ENCODE results near the gene EIF2AK3.

DNA sequence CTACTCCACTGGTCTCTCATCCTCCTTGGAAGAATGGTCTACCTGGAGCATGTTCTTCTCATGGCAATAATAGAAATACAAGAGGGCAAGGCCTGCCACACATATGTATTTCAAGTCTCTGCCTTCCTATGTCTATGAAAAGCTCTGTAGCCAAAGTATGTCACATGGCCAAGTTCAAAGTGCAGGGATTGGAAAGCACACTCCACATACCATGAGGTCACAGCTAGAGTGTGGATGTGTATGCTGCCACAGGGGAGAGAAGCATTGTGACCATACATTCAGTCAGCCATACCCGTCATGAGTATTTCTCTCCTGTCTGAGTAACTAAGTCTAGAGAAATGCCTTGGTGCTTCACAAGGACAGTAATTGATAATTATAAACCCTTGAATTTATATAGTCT is 8.8 kb upstream of the EIF2AK3 start:
- TF ChIP-seq POLR2A (IDR thresholded peaks at IDR 0.05; ENCODE audit: low read depth): no peak
- TF ChIP-seq, protein P1, sequence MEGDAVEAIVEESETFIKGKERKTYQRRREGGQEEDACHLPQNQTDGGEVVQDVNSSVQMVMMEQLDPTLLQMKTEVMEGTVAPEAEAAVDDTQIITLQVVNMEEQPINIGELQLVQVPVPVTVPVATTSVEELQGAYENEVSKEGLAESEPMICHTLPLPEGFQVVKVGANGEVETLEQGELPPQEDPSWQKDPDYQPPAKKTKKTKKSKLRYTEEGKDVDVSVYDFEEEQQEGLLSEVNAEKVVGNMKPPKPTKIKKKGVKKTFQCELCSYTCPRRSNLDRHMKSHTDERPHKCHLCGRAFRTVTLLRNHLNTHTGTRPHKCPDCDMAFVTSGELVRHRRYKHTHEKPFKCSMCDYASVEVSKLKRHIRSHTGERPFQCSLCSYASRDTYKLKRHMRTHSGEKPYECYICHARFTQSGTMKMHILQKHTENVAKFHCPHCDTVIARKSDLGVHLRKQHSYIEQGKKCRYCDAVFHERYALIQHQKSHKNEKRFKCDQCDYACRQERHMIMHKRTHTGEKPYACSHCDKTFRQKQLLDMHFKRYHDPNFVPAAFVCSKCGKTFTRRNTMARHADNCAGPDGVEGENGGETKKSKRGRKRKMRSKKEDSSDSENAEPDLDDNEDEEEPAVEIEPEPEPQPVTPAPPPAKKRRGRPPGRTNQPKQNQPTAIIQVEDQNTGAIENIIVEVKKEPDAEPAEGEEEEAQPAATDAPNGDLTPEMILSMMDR (IDR thresholded peaks at IDR 0.05): no peak
- TF ChIP-seq POLR2AphosphoS5 (IDR thresholded peaks at IDR 0.05): no peak
- TF ChIP-seq EP300 (IDR thresholded peaks at IDR 0.05): no peak
